IMR-90 (cell line): ENCODE measurements around the gene MSI2. TPM values are rescaled to one million over a fixed set of nuclear protein-coding genes. Genes with fewer than 3 reads are reported as not detected.

Experiments used
- ATAC-seq: fragments of 200-7000 bp; cut with Tn5 transposase; 2 replicates; pipeline ENCODE4 v1.9.1; 2020; ENCODE audit warnings: low read depth, mild to moderate bottlenecking, moderate library complexity
- BruUV-seq: library from RNA; stranded (reverse); fragments of 400-500 nt; replicated peaks from 2 replicates; lab custom pipeline; 2021; lab: Mats Ljungman, UMichigan
- CTCF ChIA-PET: fragments of 300-600 bp; formaldehyde crosslinking; extraction: SDS; loops from one replicate; lab custom pipeline; 2021; ENCODE audit warnings: antibody characterized with exemption; lab: Yijun Ruan, JAX
- POLR2A ChIA-PET: fragments of 300-600 bp; sonication (Branson Sonifier 250); formaldehyde crosslinking; loops from one replicate; lab custom pipeline; 2022; ENCODE audit warnings: antibody characterized with exemption; ENCODE audit not compliant: unreplicated experiment; lab: Charles Lee
- DNase-seq: peaks from one replicate; pipeline ENCODE4 v3.0.0; 2013
- H2AFZ ChIP-seq: replicated peaks from 2 replicates; pipeline ENCODE3; 2013; ENCODE audit warnings: low read length, mild to moderate bottlenecking; ENCODE audit not compliant: poor library complexity
- H2AK5ac ChIP-seq: 2 replicates; pipeline ENCODE4 v1.6.1; 2013; ENCODE audit warnings: low read depth, low read length, inconsistent platforms
- H2AK9ac ChIP-seq: replicated peaks from 2 replicates; pipeline ENCODE3; 2013; ENCODE audit warnings: mild to moderate bottlenecking, low read depth, low read length, moderate library complexity; ENCODE audit not compliant: poor library complexity
- H2BK120ac ChIP-seq: 2 replicates; pipeline ENCODE4 v1.6.1; 2013; ENCODE audit warnings: low read depth, low read length, inconsistent platforms
- H2BK15ac ChIP-seq: 3 replicates; pipeline ENCODE4 v1.6.1; 2013; ENCODE audit warnings: low read depth, low read length, inconsistent platforms
- H2BK20ac ChIP-seq: 2 replicates; pipeline ENCODE4 v1.6.1; 2013; ENCODE audit warnings: low read depth, mild to moderate bottlenecking, inconsistent platforms, low read length, moderate library complexity
- H2BK5ac ChIP-seq: 2 replicates; pipeline ENCODE4 v1.6.1; 2013; ENCODE audit warnings: mild to moderate bottlenecking, low read depth, low read length, inconsistent platforms; ENCODE audit not compliant: poor library complexity, severe bottlenecking
- H3K14ac ChIP-seq: replicated peaks from 2 replicates; pipeline ENCODE4 v1.6.1; 2013; ENCODE audit warnings: low read depth, low read length, inconsistent platforms
- H3K18ac ChIP-seq: 2 replicates; pipeline ENCODE4 v1.6.1; 2013; ENCODE audit warnings: low read depth, low read length, control low read depth
- H3K23ac ChIP-seq: 2 replicates; pipeline ENCODE4 v1.6.1; 2013; ENCODE audit warnings: low read depth, low read length, inconsistent platforms
- H3K27ac ChIP-seq: 2 replicates; pipeline ENCODE4 v1.5.1; 2013; ENCODE audit warnings: mild to moderate bottlenecking, control low read depth, low read length; ENCODE audit not compliant: insufficient read depth
- H3K27me3 ChIP-seq: 2 replicates; pipeline ENCODE4 v1.6.1; 2013; ENCODE audit warnings: low read length; ENCODE audit not compliant: control insufficient read depth, insufficient read depth
- H3K36me3 ChIP-seq: 2 replicates; pipeline ENCODE4 v1.6.1; 2013; ENCODE audit warnings: low read length, mixed read lengths; ENCODE audit not compliant: control insufficient read depth, insufficient read depth
- H3K4ac ChIP-seq: 2 replicates; pipeline ENCODE4 v1.6.1; 2013; ENCODE audit warnings: low read depth, low read length, inconsistent platforms
- H3K4me1 ChIP-seq: 2 replicates; pipeline ENCODE4 v1.6.1; 2013; ENCODE audit warnings: low read length, mixed read lengths; ENCODE audit not compliant: control insufficient read depth, insufficient read depth
- H3K4me2 ChIP-seq: 2 replicates; pipeline ENCODE4 v1.6.1; 2013; ENCODE audit warnings: low read depth, mild to moderate bottlenecking, control low read depth, low read length, moderate library complexity
- H3K4me3 ChIP-seq: 2 replicates; pipeline ENCODE4 v1.5.1; 2013; ENCODE audit warnings: low read depth, mild to moderate bottlenecking, control low read depth, low read length, moderate library complexity; ENCODE audit not compliant: insufficient read depth
- H3K56ac ChIP-seq: 2 replicates; pipeline ENCODE4 v1.6.1; 2013; ENCODE audit warnings: low read length, inconsistent platforms; ENCODE audit not compliant: insufficient read depth; ENCODE audit errors: extremely low read depth
- H3K79me1 ChIP-seq, 2 experiments: 2 replicates each; pipeline ENCODE4 v1.6.1; 2013; ENCODE audit warnings: low read length in 2 of 2, inconsistent platforms in 1 of 2, low read depth in 1 of 2
- H3K9ac ChIP-seq: 2 replicates; pipeline ENCODE4 v1.6.1; 2013; ENCODE audit warnings: low read depth, low read length, control low read depth
- H3K9me1 ChIP-seq: 2 replicates; pipeline ENCODE4 v1.6.1; 2013; ENCODE audit warnings: low read length, inconsistent platforms; ENCODE audit not compliant: insufficient read depth
- H3K9me3 ChIP-seq: 2 replicates; pipeline ENCODE4 v1.6.1; 2013; ENCODE audit warnings: low read length; ENCODE audit not compliant: control insufficient read depth, insufficient read depth
- H4K20me1 ChIP-seq: 2 replicates; pipeline ENCODE4 v1.6.1; 2013; ENCODE audit warnings: low read length, inconsistent platforms; ENCODE audit not compliant: insufficient read depth
- H4K5ac ChIP-seq: 2 replicates; pipeline ENCODE4 v1.6.1; 2013; ENCODE audit warnings: mild to moderate bottlenecking, low read depth, low read length, control low read depth
- H4K8ac ChIP-seq, 2 experiments: 2 replicates each; pipeline ENCODE4 v1.6.1; 2013; ENCODE audit warnings: low read depth in 2 of 2, low read length in 2 of 2, control low read depth in 1 of 2, inconsistent platforms in 1 of 2
- H4K91ac ChIP-seq: 2 replicates; pipeline ENCODE4 v1.6.1; 2013; ENCODE audit warnings: low read depth, low read length, inconsistent platforms; ENCODE audit not compliant: insufficient read depth
- BHLHE40 ChIP-seq: fragments of 150-350 bp; IDR thresholded peaks from 2 replicates; pipeline ENCODE4 v1.6.1; 2016; ENCODE audit warnings: mild to moderate bottlenecking, low read depth, low read length
- CEBPB ChIP-seq: IDR thresholded peaks from 2 replicates; pipeline ENCODE4 v1.6.1; 2012; ENCODE audit warnings: low read depth, low read length, improper control_type of control experiment
- CHD1 ChIP-seq: IDR thresholded peaks from 2 replicates; pipeline ENCODE4 v1.6.1; 2012; ENCODE audit warnings: low read depth, low read length, improper control_type of control experiment
- MAFK ChIP-seq: IDR thresholded peaks from 2 replicates; pipeline ENCODE4 v1.6.1; 2012; ENCODE audit warnings: low read depth, low read length, improper control_type of control experiment
- MXI1 ChIP-seq: IDR thresholded peaks from 2 replicates; pipeline ENCODE4 v1.6.1; 2012; ENCODE audit warnings: low read depth, mild to moderate bottlenecking, low read length, moderate library complexity, borderline replicate concordance
- NFE2L2 ChIP-seq: fragments of 150-350 bp; IDR thresholded peaks from 2 replicates; pipeline ENCODE4 v1.6.1; 2016; ENCODE audit warnings: low read depth, mild to moderate bottlenecking, low read length
- RCOR1 ChIP-seq: IDR thresholded peaks from 2 replicates; pipeline ENCODE4 v1.6.1; 2012; ENCODE audit warnings: mild to moderate bottlenecking, low read length, improper control_type of control experiment; ENCODE audit not compliant: insufficient replicate concordance
- RFX5 ChIP-seq: IDR thresholded peaks from 2 replicates; pipeline ENCODE4 v1.8.0; 2012; ENCODE audit warnings: low read depth, mild to moderate bottlenecking, low read length, moderate library complexity
- SMC3 ChIP-seq: fragments of 150-350 bp; IDR thresholded peaks from 2 replicates; pipeline ENCODE4 v1.6.1; 2016; ENCODE audit warnings: low read depth, mild to moderate bottlenecking, antibody characterized with exemption, low read length, moderate library complexity
- WGBS, 2 experiments: methylation state at CpG; one replicate each; pipeline versions ENCODE4 v1.1.5 to v1.1.7; 2013; ENCODE audit warnings: missing lambda C conversion rate in 2 of 2; ENCODE audit not compliant: insufficient read length in 1 of 2; ENCODE audit errors: extremely low coverage in 2 of 2; 5-methylcytosine and 5-hydroxymethylcytosine counted together
- dilution Hi-C: fragments of 300-500 bp; cut with HindIII; formaldehyde crosslinking; loops from one replicate; pipeline ENCODE4 v1.14.3; 2018; ENCODE audit warnings: low sequenced_read_pairs; ENCODE audit not compliant: unreplicated experiment
- in situ Hi-C: fragments of 300-500 bp; cut with MboI; formaldehyde crosslinking; loops from 3 replicates; pipeline ENCODE4 v1.14.3; 2019; ENCODE audit warnings: low sequenced_read_pairs, inconsistent platforms, mixed read lengths
- intact Hi-C: fragments of 100-400 bp; cut with micrococcal nuclease; formaldehyde crosslinking; loops from 2 replicates; pipeline ENCODE4 v1.10.0; 2022
- polyA plus RNA-seq, 3 experiments: library from polyadenylated mRNA; depleted of rRNA; stranded (reverse); fragments of >200 nt; gene quantifications; 2 replicates each; pipeline ENCODE4 v1.2.3, GENCODE V29; 2012; ENCODE audit warnings: low replicate concordance in 1 of 3
- total RNA-seq: library from RNA; depleted of rRNA; stranded (reverse); fragments of >200 nt; gene quantifications from 2 replicates; pipeline ENCODE4 v1.2.3, GENCODE V29; 2012
- TF ChIP-seq, protein P1 (sequence below): fragments of 150-350 bp; IDR thresholded peaks from 2 replicates; pipeline ENCODE4 v1.6.1; 2016; ENCODE audit warnings: low read depth, mild to moderate bottlenecking, low read length, moderate library complexity, borderline replicate concordance

The MSI2 gene
- total and polyA plus RNA-seq, 2 of the 4 experiments (the other 2 are of a cell fraction) = 13.0 to 16.0 TPM

DNA sequence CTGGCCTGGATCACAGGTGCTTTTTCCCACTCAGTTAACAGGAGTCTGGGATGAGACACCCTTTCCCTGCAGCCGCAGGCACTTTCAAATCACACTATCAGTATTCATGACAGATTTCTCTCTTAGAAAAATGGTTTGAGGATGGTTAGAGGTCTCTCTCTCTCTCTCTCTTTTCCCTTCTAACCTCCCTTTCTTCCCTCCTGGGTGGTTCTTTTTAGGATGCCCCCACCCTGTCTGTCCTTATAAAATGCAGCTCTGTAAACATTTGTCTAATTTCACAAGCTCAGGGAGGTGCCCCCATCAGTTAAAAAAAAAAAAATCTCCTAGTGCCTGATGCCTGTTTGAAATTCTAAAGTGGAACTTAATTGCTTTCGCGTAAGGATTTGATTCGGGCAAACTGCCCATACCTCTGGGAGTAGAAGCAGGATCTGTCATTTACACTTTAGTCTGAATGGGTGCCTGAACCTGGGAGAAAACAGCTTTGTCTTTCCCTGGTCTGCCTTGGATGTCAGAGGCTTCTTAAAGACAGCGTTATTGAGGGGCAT is 329.9 kb downstream of the MSI2 start:
- intact Hi-C loops = no loop called here
- no peaks in the 10 kb centered on the region for H4K20me1 ChIP-seq
- no peak overlapping the region for H3K18ac ChIP-seq
- no peaks in the 10 kb centered on the region; the same call in 1 of the 2 replicates for H3K27me3 ChIP-seq
- H3K4me3 ChIP-seq = no peak overlapping the region
- ATAC-seq = no peak
- ChIA-PET POLR2A (interaction anchor here (0.6 kb wide), 1 partner anchor 11 kb away, joined by 3 read pairs; no protein-coding TSS in a partner anchor), CTCF (interaction anchor here (0.6 to 1.3 kb wide), 2 partner anchors 13 to 343 kb away, joined by 3 read pairs; no protein-coding TSS in a partner anchor)
- H2AFZ ChIP-seq = no peak overlapping the region
- H3K79me1 ChIP-seq = no peaks in the 10 kb centered on the region
- no peak overlapping the region for H2AK5ac ChIP-seq
- no peak overlapping the region for H4K8ac ChIP-seq
- no peak overlapping the region for H3K4ac ChIP-seq
- no peak overlapping the region for H4K91ac ChIP-seq
- in situ Hi-C loops = loop anchor here (10.0 kb wide), 1 partner anchor 341 kb away; no protein-coding TSS in a partner anchor
- no peak overlapping the region for H3K14ac ChIP-seq
- H2AK9ac ChIP-seq = no peak overlapping the region
- no peak overlapping the region for H2BK20ac ChIP-seq
- no peak overlapping the region for H3K56ac ChIP-seq
- H3K23ac ChIP-seq = no peak overlapping the region
- dilution Hi-C loops = no loop called here
- no peak overlapping the region for H2BK120ac ChIP-seq
- no CpG with 5 or more reads among the region's 5 CpGs for WGBS, 2 experiments
- H3K9me1 ChIP-seq = peaks cover 3% of the 10 kb centered on the region; the same call in 1 of the 2 replicates
- H3K9me3 ChIP-seq = no peaks in the 10 kb centered on the region
- no peaks in the 10 kb centered on the region for H3K36me3 ChIP-seq
- H2BK5ac ChIP-seq = no peak overlapping the region
- H3K27ac ChIP-seq = no peak overlapping the region
- no TSS peak for BruUV-seq
- H4K5ac ChIP-seq = no peak overlapping the region
- no peak for TF ChIP-seq MAFK
- no peak for TF ChIP-seq CHD1
- no peak for TF ChIP-seq RCOR1
- TF ChIP-seq RFX5 = no peak
- no peak for TF ChIP-seq NFE2L2
- TF ChIP-seq BHLHE40 = no peak
- TF ChIP-seq, protein P1, sequence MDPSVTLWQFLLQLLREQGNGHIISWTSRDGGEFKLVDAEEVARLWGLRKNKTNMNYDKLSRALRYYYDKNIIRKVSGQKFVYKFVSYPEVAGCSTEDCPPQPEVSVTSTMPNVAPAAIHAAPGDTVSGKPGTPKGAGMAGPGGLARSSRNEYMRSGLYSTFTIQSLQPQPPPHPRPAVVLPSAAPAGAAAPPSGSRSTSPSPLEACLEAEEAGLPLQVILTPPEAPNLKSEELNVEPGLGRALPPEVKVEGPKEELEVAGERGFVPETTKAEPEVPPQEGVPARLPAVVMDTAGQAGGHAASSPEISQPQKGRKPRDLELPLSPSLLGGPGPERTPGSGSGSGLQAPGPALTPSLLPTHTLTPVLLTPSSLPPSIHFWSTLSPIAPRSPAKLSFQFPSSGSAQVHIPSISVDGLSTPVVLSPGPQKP = no peak
- no peak for TF ChIP-seq SMC3
- TF ChIP-seq CEBPB = no peak
- no peak for TF ChIP-seq MXI1
- no peaks in the 10 kb centered on the region for H3K4me1 ChIP-seq
- H3K4me2 ChIP-seq = no peak overlapping the region
- no peak overlapping the region for H2BK15ac ChIP-seq
- no peak overlapping the region for H3K9ac ChIP-seq
- DNase-seq = no peak
